ENCODE data around the gene CENPM. TPM values are rescaled to one million over a fixed set of nuclear protein-coding genes. Genes with fewer than 3 reads are reported as not detected.
A peak's percentile ranks its signal among the peaks of the same experiment; 100 is the strongest.

The CENPM gene
- total RNA-seq, 1 donor from 2014 or later = 0.52 TPM

DNA sequence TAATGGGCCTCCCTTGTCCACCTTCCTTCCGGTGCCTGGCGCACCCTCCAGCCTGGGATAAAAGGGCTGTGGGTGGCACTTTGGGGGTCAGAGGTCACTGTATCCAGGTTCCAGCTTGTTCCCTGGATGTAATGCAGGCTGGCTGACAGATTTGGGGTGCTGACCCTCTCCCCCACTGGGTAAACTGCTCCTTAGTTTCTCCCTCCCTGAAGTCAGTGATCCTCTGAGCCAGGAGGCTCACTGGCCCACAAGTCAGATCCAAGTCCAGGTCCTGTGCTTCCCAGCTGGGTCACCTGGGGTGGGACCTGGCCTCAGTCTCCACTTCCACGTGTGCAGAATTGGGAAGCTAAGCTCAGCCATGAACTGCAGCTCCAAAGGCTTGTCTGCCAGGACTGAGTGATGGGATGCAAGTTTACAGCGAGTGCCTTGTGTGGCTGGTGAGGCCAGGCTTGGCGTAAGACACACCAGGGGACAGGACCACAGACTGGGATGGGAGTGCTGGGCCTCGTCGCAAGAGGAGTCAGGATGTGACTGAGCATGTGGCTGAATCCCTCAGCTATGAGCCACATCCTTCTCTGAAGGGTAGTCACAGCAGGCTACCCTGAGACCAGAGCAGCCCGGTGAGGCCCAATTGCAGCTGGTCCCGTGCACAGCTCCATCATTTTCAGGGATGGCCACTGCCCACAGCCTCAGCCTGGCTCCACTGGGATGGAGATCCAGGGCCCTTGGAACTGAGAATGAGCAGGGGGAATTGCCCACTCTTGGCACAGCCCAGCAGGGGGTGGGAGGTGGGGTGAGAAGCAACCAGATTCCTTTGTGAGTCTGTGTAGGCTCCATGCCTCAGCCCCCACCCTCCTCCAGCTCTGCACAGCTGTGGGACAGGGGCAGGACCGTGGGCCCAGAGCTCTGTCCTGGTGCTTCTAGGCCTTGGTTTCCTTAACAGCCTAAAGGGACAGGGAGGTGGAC, 39.2 kb downstream of the CENPM start:
- ATAC-seq = no peak
- no peak for DNase-seq
- intact Hi-C loops (cut with micrococcal nuclease) = no loop called here

GRCh38 chr22:41906822-41907221, 40.1 kb downstream of the CENPM start:
- ATAC-seq (no peak), DNase-seq (no peak)
- intact Hi-C loops (cut with micrococcal nuclease) = no loop called here

DNA sequence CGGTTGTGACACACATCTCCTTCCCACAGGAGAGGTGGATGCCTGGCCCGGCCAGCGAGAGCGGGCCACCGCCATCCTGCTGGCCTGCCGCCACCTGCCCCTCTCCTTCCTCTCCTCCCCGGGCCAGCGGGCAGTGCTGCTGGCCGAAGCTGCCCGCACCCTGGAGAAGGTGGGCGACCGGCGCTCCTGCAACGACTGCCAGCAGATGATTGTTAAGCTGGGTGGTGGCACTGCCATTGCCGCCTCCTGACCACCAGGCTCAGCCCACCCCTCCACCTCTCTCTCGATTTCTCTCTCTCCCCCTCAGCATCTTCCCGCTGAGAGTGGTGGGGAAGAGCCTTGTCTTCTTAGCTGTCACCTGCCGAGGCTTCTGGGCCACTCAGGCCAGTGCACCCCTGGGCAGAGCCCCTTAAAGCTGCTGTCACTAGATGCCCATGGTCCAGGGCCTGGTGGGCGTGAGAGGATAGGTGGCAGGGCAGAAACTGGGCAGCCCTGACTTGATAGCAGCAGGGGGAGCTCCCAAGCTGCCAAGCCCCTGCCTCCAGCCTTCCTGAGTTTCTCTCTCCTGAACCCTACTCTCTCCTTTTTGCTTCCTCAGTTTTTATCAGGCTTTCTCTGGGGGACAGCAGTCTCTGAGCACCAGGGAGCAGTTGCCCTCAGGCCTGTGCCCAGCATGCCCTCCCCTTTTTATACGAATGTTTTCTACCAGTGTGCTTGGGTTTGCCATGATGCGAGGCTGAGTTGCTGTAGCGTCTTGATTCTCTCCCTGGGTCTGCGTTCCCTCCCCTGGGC, 41.3 kb downstream of the CENPM start:
- no peak for ATAC-seq
- intact Hi-C loops (cut with micrococcal nuclease) = no loop called here
- DNase-seq = no peak

GRCh38 chr22:41904450-41905410, 42.2 kb downstream of the CENPM start:
- DNase-seq (no peak), ATAC-seq (no peak)
- intact Hi-C loops (cut with micrococcal nuclease) = no loop called here

DNA sequence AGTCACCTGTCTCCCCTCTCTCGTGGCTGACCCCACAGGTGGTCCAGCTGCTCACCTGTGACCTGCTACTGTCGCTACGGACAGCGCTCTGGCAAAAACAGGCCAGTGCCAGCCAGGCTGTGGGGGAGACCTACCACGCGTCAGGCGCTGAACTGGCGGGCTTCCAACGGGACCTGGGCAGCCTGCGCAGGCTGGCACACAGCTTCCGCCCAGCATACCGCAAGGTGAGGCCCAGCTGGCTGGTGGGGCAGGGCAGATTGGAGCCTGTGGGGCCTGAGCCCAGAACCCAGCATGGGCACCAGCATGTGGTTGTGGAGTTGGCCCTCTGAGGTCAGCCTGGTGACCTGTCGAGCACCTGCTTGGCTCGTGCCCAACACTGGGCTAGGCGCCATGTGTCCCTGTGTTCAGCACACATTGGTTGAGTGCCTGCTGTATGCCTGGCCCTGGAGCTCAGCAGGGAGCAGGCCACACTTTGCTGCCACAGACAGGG, 44.0 kb downstream of the CENPM start:
- DNase-seq = peak; percentile 91
- intact Hi-C loops (cut with micrococcal nuclease) = no loop called here
- ATAC-seq = peak; percentile 74

DNA sequence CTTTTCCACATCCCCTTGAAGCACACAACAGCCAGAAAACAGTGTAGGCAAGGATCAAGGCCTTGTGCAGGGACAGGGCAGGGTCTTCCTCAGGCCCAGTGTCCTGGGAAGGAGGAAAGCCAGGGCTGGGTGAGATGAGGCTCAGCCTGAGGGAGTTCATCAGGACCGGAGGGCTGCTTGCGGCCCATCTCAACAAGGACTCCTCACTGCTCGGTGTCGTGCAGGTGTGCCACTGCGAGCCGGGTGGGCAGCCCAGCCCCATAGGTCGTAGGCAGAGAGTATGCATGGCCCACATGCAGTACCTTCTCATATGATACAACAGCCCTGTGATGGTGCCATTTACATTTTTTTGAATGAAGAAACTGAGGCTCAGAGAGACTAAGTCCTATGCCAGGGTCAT, 44.9 kb downstream of the CENPM start:
- ATAC-seq (no peak), DNase-seq (peak; percentile 7)
- intact Hi-C loops (cut with micrococcal nuclease) = no loop called here

GRCh38 chr22:41900652-41901312, 46.2 kb downstream of the CENPM start:
- peak; percentile 17 for DNase-seq
- ATAC-seq = no peak
- intact Hi-C loops (cut with micrococcal nuclease) = no loop called here

- DNase-seq = peak; percentile 79
- intact Hi-C loops (cut with micrococcal nuclease) = no loop called here
- ATAC-seq = peak; percentile 57
Observed at GRCh38 chr22:41899992-41900651, 46.8 kb downstream of the CENPM start.

GRCh38 chr22:41899110-41899509, 47.8 kb downstream of the CENPM start:
- DNase-seq = no peak
- ATAC-seq = peak; percentile 64
- intact Hi-C loops (cut with micrococcal nuclease) = no loop called here

DNA sequence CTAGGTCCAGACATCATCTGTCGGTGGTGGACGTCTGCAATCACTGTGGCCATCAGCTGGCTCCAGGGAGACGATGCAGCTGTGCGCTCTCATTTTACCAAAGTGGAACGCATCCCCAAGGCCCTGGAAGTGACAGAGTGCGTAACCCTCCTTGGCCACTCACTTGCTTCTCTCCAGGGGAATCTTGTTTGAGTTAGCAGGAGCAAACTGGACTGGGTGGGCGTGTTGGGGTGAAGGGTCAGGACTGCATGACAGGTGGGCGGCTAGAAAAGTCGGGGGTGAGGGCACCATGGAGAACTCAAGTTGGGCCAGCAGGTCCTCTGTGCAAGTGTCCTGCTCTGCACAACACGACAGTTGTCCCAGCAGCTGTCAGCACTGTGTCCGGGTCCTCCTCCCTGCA, 48.3 kb downstream of the CENPM start:
- intact Hi-C loops (cut with micrococcal nuclease) = no loop called here
- ATAC-seq (peak; percentile 13), DNase-seq (no peak)

GRCh38 chr22:41893591-41894375, 53.2 kb downstream of the CENPM start:
- DNase-seq (no peak), ATAC-seq (peak; percentile 70)
- intact Hi-C loops (cut with micrococcal nuclease) = no loop called here

DNA sequence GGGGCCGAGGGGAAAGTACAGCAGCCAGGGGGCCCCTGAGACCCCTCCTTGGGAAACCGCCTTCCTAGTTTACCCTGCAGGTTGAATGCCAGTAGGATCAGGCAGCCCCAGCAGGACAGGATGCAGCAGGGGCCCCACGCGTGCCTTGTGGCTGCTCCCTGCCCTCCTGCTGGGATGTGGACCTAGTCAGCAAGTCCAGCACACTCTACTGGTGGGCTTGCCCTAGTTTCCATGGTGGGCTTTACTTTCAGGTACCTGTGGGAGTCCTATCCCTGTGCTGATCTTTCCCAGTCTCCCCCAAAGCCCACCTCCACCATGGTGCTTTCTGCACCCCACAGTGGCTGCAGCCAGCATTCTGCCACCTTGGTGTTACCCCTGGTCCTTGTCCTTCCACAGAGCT, 54.2 kb downstream of the CENPM start:
- intact Hi-C loops (cut with micrococcal nuclease) = no loop called here
- no peak for DNase-seq
- no peak for ATAC-seq

GRCh38 chr22:41891407-41891806, 55.5 kb downstream of the CENPM start:
- ATAC-seq (peak; percentile 80), DNase-seq (no peak)
- intact Hi-C loops (cut with micrococcal nuclease) = no loop called here
